ENCODE results near the gene MUCL3.
"Not testable (repeated sequence)": the region's sequence is repeated elsewhere in the genome, so short reads cannot be mapped to it uniquely, and the experiment has no call there.

MUCL3 gene

DNA sequence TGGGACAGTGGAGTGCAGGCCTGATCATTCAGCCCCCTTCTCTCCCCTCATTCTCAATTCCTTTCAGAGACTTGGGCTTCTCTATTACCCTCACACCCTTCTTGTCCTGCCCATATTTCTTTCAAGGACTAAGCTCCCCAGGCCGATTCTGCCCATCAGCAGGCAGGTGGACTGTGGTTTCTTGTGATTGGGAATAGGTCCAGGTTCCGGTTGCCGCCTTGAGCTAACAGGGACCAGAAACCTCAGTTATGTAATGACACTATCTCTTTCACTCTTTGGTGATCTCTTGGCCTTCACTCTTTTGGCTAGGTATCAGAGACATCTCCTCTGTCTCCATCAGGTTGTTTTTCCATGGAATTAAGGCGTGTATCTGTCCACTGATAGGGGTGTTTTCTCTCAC lies 6.5 kb downstream of the MUCL3 start:
- FAIRE-seq, result no peak

GRCh38 chr6:30948811-30949210 lies 8.0 kb downstream of the MUCL3 start:
- FAIRE-seq, result no peak

- no peak for FAIRE-seq
These were observed 11.2 kb downstream of the MUCL3 start for GRCh38 chr6:30951907-30952469.

DNA sequence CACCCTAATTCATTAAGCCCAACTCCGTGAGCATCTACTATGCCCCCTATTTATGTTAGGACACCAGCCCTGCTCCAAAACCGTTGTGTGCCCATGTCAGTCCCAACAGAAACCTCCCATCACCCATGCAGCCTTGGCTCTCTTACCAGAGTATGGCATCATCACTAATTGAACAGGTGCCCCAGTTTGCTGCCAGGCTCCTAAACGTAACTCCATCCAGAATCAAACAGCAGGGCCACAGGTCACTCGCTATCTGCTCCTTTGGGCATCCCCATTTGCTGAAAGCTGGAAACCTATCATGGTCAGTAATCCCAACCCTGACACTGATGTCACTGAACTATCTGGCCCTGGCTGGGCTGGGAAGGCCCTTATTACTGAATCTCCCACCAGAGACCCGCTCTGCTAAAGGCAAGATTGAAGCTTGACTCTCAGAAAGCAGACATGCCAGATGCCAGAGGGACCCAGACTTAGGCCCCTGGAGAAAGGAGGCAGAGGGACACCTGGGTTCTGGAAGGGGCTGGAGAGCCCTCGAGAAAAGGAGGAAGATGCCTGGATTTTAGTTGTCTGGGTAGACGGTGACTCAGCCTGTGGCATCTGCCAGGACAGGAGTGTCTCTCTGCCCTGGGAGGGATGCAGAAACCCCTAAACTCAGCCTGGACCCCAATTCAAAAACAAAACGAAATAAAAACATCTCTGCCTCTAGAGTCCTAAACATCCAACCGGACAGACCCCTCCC lies 14.0 kb downstream of the MUCL3 start:
- no peak for FAIRE-seq

- FAIRE-seq, result no peak
These were observed 14.7 kb downstream of the MUCL3 start for GRCh38 chr6:30955367-30956042.

GRCh38 chr6:30957716-30958115 lies 16.9 kb downstream of the MUCL3 start:
- FAIRE-seq, result no peak

GRCh38 chr6:30960907-30961673 lies 20.3 kb downstream of the MUCL3 start:
- FAIRE-seq, result no peak

GRCh38 chr6:30962716-30963115 lies 21.9 kb downstream of the MUCL3 start:
- FAIRE-seq, result no peak

GRCh38 chr6:30963641-30964040 lies 22.9 kb downstream of the MUCL3 start:
- FAIRE-seq, result no peak

DNA sequence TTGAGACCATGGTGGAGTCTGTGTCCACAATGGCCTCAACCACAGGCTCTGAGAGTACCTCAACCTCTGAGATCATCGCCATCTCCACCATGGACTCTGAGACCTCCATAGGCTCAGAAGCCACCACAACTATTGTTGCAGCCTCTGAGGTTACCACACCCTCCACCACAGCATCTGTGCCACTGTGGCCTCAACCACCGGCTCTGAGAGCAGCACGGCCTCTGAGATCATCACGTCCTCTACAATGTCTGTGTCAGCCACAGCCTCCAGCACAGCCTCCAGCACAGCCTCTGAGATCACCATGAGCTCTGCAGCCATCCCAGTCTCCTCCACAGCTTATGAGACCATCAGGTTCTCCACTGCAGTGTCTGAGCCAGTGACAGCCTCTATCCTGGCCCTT lies 23.3 kb downstream of the MUCL3 start:
- FAIRE-seq, result no peak

- no peak for FAIRE-seq
These were observed 24.4 kb downstream of the MUCL3 start for GRCh38 chr6:30965140-30965601.

DNA sequence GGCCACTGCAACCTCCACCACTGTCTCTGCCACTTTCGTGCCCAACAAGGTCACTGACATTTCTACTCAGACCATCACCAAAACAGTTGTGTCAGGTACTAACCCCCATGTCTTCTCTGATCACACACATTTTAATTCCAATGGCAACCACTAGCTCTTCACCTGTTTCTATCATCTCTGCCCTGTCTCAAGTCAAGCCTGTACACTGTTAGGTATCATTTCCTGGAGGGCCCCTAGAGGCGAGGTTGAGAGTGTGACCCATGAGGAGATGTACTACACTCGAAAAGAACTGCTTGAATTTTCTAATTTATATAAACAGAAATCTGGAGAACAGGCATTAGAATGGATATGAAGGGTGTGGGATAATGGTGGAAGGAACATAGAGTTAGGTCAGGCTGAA lies 25.4 kb downstream of the MUCL3 start:
- no peak for FAIRE-seq

- not testable (repeated sequence) for FAIRE-seq
These were observed 28.4 kb downstream of the MUCL3 start for GRCh38 chr6:30969171-30969570.

DNA sequence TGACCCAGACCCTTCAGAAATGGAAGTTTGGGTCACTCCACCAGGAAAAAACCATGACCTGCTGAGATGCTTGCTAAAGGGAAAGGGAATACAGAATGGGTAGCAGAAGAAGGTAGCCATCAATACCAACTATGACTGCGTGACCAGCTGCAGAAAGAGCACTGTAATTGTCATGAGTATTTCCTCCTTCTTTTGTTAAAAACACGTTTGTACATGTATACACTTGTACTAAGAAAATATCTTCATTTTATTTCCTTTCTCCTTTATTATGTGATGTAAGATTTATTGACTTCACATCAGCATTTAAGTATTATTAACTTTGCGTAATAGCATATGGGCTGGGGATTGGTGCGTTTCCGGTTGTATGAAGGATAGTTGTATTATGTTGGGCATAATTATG lies 30.2 kb downstream of the MUCL3 start:
- no peak for FAIRE-seq

DNA sequence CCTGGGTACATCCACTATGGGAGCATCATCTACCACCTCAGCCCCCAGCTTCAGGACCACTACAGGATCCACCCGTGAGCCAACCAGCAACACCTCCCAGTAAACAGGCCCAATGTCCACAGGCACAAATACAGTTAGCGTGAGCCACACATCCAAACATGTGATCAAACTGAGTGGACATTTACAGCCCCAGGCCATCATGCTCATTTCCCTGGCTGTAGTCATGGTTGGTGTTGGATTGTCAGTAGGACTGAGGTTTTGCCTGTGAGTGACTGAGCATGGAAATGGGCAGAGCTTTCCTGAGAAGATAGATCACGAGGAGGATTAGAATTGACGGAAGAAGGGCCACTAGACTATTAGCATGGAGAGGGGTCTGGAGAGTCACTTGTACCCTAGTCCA lies 32.0 kb downstream of the MUCL3 start:
- FAIRE-seq, result no peak

GRCh38 chr6:30974490-30975252 lies 33.9 kb downstream of the MUCL3 start:
- FAIRE-seq, result no peak

DNA sequence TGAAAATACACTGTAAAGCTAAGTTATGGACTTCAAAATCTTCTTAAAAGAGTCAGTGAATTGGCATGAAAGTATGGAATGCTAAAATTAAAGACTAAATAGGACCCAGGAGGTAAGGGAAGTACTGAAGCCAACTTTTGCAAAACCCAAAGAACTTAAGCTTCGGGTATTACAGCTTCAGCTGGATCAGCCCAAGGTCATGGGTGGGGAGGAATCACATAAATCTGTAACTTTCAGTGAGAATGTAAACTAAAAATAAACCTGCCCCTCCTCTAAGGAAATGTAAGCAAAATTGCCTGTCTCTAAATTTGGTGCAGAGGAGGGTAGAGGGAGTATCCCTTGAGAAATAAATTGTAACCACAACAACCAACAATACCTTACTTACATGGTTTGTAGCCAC lies 38.4 kb downstream of the MUCL3 start:
- FAIRE-seq, result no peak

DNA sequence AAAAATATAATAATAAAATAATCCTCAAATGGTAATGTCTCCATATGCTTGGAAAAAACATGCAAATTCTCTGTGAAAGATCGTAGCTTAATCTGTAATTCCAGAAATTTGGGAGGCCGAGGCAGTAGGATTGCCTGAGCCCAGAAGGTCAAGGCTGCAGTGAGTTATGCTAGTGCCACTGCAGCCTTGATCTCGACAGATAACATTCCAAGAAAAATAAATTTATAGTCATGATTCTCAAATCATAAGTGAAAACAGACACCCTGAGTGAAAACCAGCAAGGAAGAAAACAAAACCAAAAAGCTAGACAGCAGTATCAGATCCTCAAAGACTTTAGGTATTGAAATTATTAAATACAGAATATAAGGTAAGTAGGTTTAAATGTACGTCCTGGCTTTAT lies 38.9 kb downstream of the MUCL3 start:
- FAIRE-seq, result no peak

GRCh38 chr6:30981942-30982772 lies 41.4 kb downstream of the MUCL3 start:
- no peak for FAIRE-seq

GRCh38 chr6:30983439-30983838 lies 42.7 kb downstream of the MUCL3 start, which contains the start of gene MUC21:
MUC21 (plus strand) TSS chr6:30983718; CDS start chr6:30983959, 241 bp downstream.
- no peak for FAIRE-seq

DNA sequence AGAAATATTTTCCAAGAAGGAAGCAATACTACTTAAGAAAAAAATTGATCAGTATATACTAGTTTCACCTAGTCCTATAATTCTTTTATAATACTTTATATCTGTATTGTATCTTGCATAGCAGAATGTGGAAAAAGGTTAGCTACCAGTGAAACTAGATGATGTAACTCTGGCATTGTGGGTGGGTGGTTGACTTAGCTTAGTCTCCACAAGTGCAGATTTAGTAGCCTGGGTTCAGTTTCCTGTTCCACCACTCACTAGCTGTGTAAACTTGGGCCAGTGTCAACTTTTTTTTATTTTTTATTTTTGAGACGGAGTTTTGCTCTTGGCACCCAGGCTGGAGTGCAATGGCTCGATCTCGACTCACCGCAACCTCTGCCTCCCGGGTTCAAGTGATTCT lies 44.7 kb downstream of the MUCL3 start:
- FAIRE-seq, result no peak

GRCh38 chr6:30987304-30987703 lies 46.5 kb downstream of the MUCL3 start:
- FAIRE-seq, result no peak

Measured in endometrium (tissue), 2 donors.